ENCODE data around the gene SETDB1.

SETDB1 gene

DNA sequence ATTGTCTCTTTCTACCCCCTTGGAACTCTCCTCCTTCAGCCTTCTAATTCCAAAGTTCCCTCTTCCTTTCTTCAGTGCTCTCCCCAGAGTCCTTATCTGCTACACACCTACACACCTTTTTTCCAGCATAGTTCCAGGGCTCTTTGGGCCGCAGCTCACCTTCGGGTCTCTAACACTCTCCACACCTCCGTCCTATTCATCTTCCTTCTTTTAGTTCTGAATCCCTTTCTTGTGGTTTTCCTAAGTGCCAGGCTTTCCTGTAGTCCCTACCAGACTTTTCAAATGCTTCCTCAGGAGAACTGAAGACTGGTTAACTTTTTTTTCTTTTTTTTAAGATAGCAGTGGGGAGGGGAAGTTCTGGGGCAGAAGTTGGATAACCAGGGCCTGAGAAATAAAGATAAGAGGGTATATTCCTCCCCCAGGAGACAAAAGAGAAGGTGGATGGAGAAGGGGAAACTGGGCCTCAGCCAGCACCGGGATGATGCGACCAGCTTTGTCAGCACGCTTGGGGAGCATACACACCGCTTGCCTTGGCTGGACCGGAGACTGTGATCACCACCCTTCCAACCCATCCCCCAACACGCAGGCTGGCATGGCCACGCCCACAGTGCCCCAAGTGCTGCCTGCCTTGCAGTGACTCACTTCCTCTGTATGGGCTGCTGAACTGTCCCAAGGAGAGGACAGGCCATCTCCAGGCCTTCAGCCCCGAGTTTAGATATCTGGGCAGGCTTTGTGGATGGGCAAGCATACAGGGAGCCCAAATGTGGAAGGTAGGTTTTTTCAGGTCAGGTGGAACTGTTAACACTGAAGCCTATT, 50.9 kb downstream of the SETDB1 start:
- peak; percentile 92 for DNase-seq

DNA sequence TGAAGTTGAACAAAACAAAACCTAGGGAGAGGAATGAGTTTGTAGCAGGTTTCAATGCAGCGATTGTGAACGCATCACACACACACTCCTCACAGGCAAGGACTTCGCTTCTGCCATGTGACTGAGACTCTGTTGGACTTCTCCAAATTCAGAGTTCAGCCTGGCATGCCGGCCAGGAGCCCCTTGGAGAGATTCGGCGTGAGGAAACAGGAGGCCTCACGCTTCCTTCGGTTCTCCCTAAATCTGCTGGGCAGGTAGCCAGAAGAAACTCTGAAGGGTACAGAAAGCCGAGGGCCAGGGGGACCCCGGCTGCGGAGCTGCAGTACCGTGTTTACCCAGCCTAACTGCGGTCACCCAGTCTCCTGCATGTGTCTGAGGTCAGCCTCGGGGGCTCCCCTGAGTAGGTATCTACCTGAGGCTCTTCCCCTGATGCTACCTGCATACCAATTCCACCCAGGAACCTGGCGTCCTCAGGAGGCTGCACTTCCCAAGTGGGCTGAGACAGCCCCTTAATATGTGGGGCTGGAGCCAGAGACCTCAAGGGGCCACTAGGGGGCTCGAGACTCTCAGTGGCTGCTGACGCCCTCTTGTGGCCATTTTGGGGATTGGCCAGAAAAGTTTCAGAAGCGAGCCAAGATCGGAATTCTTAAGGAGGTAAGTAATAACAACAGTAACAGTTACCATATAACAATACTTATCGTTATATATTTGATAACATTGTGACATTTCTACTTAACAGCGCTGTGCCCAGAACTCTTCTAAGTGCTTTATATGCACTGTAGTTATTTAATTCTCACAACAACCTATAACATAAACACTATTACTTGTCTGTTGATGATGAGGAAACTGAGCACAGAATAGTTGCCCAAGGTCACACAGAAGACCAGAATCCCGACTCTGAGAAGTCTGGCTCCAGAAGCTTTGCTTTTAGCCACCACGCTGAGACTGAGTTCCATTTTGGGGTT, 53.2 kb downstream of the SETDB1 start:
- peak; percentile 90 for DNase-seq

- no peak for DNase-seq
Observed at GRCh38 chr1:150981177-150981804, 55.1 kb downstream of the SETDB1 start.

DNA sequence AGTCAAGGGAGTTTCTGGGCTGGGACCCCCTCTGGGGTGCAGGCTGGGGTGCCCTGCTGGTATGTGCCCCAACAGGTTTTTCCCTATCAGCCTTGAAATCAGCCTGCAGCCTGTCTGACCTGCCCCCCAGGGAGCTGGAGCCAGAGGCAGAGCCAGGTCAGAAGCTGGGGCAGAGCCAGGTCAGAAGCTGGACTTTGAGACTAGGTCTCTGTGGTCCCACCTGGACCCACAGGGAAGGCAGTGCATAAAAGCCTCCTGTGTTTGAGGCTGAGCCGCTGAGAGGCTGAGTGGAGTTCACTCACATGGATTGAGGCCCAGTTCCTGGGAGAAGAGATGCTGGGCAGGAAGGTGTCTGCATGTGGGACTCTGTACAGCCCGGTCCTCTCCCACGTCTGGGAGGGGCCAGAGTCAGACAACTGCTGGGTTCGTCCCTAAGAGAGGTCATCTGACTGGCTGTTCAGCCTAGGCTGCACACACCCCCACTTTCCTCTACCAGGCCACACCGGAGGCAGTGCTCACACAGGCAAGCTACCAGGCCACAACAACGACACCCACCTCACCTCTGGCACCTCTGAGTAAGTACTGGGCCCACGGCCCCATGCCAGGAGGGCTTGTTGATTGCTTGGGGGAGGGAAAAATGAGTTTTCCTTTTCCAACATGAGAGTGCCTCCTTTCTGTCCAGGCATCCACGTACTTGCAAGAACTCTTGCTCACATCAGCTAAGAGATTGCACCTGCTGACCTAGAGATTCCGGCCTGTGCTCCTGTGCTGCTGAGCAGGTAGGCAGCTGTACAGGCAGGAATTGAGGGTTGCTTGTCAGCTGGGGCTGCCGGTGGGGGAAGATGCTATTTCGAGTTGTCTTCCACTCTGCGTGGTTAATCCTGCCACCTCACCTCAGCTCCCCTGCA, 55.9 kb downstream of the SETDB1 start, which contains the start of gene ANXA9:
Gene ANXA9, plus strand, starts transcription at position 488 of the 908 bp plus-strand sequence. CDS start 814 bp downstream, outside the sequence.
- no peak for DNase-seq

GRCh38 chr1:150985179-150985825, 59.1 kb downstream of the SETDB1 start:
- no peak for DNase-seq

DNA sequence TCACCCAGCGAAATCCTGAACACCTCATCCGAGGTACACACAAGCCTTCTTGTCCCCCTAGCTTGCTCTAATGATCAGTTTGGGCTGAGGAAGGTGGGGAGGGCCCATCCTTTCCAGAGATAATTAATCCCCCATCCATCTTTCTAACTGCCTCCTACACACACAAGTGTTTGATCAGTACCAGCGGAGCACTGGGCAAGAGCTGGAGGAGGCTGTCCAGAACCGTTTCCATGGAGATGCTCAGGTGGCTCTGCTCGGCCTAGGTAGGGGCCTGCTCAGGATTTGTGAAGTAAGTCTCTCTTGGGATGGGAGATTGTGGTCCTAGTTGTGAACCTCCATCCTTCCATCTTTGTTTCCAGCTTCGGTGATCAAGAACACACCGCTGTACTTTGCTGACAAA, 61.8 kb downstream of the SETDB1 start:
- no peak for DNase-seq

- no peak for DNase-seq
Observed at GRCh38 chr1:150992626-150993025, 66.5 kb downstream of the SETDB1 start.

DNA sequence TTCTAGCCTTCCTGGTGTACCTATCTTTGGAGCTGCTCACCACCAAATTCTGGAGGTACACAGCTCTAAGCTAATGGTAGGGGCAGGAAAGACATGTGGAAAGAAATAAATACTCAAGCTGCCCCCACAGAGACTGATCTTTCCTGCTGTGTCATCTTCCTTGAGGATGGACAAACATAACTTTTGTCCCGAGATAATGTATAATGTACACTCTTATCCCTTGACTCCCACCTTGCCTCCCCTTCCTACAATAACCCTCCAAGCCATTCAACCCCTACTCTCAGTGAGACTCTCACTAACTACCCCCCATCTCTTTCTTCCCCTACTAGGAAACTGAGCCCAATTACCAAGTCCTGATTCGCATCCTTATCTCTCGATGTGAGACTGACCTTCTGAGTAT, 68.1 kb downstream of the SETDB1 start:
- DNase-seq = no peak

- DNase-seq = no peak
Observed at GRCh38 chr1:150995460-150995859, 69.3 kb downstream of the SETDB1 start.

DNA sequence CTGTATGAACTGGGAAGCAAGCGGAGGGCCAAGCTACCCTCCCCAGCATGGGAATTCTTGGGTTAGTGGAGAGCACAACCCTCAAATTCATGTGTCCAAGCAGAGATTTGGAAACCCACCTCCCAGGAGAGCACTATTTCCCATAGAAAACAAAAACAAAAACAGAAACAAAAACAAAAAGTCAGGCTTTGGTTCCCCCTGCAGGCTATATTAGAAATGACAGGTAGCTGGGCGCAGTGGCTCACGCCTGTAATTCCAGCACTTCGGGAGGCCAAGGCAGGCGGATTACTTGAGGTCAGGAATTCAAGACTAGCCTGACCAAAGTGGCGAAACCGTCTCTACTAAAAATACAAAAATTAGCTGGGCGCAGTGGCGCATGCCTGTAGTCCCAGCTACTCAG, 69.7 kb downstream of the SETDB1 start:
- DNase-seq = peak; percentile 39

GRCh38 chr1:150997126-150997872, 71.1 kb downstream of the SETDB1 start:
- DNase-seq = no peak

DNA sequence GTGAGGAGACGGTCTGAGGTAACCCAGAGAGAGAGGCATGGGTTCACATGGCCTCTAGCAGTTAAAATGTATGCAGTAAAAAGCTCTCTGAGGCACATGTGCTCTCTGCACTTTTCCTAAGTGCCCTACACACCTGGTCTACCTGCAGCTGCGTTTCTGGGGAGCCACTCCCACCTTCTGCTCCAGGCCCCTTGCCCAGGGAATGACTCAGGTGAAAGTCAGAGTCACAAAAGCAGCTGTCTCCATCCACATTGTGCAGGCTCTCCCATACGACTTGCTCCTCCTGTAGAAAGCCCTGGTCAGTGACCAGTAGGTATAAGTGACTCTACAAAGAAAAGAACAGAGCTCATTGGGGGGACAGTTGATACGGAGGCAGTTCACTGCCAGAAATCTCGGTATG, 71.8 kb downstream of the SETDB1 start:
- DNase-seq = no peak

DNA sequence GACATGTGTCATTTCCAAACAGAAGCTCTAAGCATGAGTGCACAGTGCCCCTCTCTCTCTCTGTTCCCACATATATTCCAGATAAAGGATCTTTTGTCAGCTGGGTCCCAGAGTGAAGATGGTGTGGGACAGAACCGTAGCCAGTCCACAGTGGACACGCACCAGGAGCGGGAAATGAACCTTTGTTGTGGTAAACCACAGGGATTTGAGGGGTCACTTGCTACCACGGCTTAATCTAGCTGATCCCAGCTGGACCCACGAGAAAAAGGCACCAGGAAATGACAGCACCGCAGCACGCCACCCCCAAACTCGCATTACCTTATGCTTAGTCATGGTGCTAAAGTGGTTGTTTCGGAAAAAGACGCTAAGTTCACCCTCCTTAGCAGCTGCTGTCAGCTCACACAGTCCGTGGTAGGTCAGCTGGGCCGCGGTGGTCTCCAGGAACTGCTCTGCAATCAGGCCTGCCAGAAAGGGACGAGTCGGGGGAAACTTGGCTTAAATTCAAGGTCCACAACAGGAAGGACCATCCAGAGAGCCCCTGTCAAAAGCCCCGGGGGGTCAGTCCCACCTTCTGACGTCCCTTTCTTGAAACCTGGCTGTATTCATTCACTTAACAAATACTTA, 73.0 kb downstream of the SETDB1 start:
- DNase-seq = no peak

DNA sequence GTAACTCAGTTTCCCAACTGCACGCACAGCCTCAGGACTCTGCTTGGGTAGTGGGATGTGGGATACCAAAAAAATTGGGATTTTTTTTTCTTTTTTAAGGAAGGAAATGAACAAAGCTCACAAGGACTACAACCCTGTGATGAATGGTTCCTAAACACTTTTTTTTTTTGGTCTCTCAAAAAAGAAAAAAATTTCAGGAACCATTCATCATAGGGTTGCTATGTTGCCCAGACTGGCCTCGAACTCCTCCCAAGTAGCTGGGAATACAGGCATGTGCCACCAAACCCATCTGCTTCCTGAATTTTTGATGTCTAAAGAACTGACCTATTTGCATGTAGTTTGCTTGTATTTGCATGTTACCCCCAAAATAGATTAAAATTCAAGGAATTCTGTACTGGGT, 73.8 kb downstream of the SETDB1 start:
- DNase-seq = no peak

DNA sequence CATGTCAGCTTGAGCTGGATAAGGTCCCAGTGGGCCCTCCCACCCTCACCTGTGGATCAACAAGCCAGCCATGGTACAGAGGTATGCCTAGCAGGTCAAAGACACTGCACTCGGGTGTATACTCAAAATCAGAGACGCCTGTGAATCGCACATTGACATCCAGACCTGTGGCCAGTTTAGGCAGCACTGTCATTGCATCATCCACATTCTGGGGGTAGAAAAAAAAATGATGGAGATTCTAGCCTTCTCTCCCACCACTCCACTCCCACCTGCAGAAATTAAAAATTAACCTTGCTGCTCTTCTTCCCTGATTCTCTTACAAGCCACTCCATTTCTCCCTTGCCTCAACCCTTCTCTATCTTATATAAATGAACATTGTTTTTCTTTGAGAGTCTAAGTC, 74.2 kb downstream of the SETDB1 start:
- DNase-seq = no peak

DNA sequence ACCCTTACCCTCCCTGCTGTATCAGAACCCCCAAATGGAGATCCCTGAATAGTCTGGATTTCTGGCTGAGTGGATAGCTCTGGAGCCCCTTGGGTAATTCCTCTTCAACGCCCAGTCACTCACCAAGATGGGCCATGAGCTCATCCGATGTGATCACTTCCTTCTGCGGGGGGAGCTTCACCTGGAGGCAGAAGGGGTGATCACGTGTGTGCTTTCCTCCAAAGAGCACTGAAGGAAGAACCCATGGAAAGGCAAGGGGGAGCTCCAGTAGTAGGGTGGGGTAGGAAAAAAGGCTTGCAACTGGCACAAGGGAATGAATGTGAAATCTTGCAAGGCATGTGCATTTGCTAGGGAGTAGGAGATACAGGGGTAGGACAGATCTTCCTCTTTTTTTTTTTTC, 75.4 kb downstream of the SETDB1 start:
- DNase-seq = no peak

GRCh38 chr1:151002051-151002450, 75.9 kb downstream of the SETDB1 start:
- no peak for DNase-seq

GRCh38 chr1:151002611-151003010, 76.4 kb downstream of the SETDB1 start:
- DNase-seq = no peak

DNA sequence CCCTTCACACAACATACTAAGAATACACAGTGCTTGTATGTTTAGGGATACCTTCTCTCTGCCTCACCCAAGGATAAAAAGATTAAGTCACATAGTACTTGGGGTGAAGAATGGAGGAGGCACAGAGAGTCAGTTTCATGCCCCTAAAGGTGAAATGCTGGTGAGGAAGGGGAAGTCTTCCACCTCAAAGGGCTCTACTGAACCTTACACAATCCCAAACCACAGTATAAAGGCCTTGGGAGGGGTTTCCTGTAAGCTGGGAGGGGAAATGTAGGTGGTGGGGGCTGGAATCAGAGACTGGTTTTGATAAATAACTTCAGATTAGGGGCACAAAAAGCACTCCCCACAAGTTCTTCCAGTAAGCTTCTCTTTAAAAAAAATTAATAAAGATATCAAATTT, 77.0 kb downstream of the SETDB1 start:
- DNase-seq = no peak

GRCh38 chr1:151005729-151006319, 79.7 kb downstream of the SETDB1 start:
- no peak for DNase-seq
